ENCODE measurements around the gene TEKTIP1.
"Not testable (repeated sequence)": the region's sequence is repeated elsewhere in the genome, so short reads cannot be mapped to it uniquely, and the experiment has no call there.

The TEKTIP1 gene

GRCh38 chr19:3528080-3528479, 10.9 kb upstream of the TEKTIP1 start:
- DNase-seq (ENCODE audit: low read depth) = no peak
- H3K36me3 ChIP-seq (ENCODE audit: control insufficient read depth, insufficient read depth, low read length, severe bottlenecking) = peaks cover 61% of the 10 kb centered on the region
- no peak overlapping the region for H3K9ac ChIP-seq (ENCODE audit: low read length)

GRCh38 chr19:3528539-3529211, 10.3 kb upstream of the TEKTIP1 start:
- peaks cover 63% of the 10 kb centered on the region for H3K36me3 ChIP-seq (ENCODE audit: control insufficient read depth, insufficient read depth, low read length, severe bottlenecking)
- no peaks in the 10 kb centered on the region for H3K9me3 ChIP-seq (ENCODE audit: control insufficient read depth, low read length)
- no peak overlapping the region for H3K4me3 ChIP-seq (ENCODE audit: low read length)

More at GRCh38 chr19:3528080-3528479, 10.9 kb upstream of the TEKTIP1 start:
- H3K9me3 ChIP-seq (ENCODE audit: control insufficient read depth, low read length) = no peaks in the 10 kb centered on the region
- no peak overlapping the region for H3K4me3 ChIP-seq (ENCODE audit: low read length)
- H3K27me3 ChIP-seq (replicated peaks; ENCODE audit: control insufficient read depth, insufficient read depth, low read length) = no peaks in the 10 kb centered on the region
- no peaks in the 10 kb centered on the region for H3K4me1 ChIP-seq (ENCODE audit: control insufficient read depth, insufficient read depth, low read length)

DNA sequence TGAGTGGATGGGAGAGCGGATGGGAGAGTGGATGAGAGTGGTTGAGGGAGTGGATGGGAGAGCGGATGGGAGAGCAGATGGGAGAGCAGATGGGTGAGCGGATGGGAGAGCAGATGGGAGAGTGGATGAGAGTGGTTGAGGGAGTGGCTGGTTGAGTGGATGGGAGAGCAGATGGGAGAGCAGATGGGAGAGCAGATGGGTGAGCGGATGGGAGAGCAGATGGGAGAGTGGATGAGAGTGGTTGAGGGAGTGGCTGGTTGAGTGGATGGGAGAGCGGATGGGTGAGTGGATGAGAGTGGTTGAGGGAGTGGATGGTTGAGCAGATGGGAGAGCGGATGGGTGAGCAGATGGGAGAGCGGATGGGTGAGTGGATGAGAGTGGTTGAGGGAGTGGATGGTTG, 9.7 kb upstream of the TEKTIP1 start:
- not testable (repeated sequence) for H3K4me3 ChIP-seq (ENCODE audit: low read length); DNase-seq (ENCODE audit: low read depth); H3K27me3 ChIP-seq (replicated peaks; ENCODE audit: control insufficient read depth, insufficient read depth, low read length); H3K9ac ChIP-seq (ENCODE audit: low read length); H3K9me3 ChIP-seq (ENCODE audit: control insufficient read depth, low read length); H3K4me1 ChIP-seq (ENCODE audit: control insufficient read depth, insufficient read depth, low read length)
- H3K36me3 ChIP-seq (ENCODE audit: control insufficient read depth, insufficient read depth, low read length, severe bottlenecking) = peaks cover 61% of the 10 kb centered on the region

More at GRCh38 chr19:3528539-3529211, 10.3 kb upstream of the TEKTIP1 start:
- Histone ChIP-seq H3K27me3 (replicated peaks; ENCODE audit: control insufficient read depth, insufficient read depth, low read length) (no peaks in the 10 kb centered on the region), H3K9ac (ENCODE audit: low read length) (no peak overlapping the region), H3K4me1 (ENCODE audit: control insufficient read depth, insufficient read depth, low read length) (no peaks in the 10 kb centered on the region)
- no peak for DNase-seq (ENCODE audit: low read depth)

GRCh38 chr19:3530389-3530788, 8.6 kb upstream of the TEKTIP1 start:
- Histone ChIP-seq H3K4me3 (ENCODE audit: low read length) (no peak overlapping the region), H3K9ac (ENCODE audit: low read length) (no peak overlapping the region), H3K36me3 (ENCODE audit: control insufficient read depth, insufficient read depth, low read length, severe bottlenecking) (peaks cover 64% of the 10 kb centered on the region), H3K4me1 (ENCODE audit: control insufficient read depth, insufficient read depth, low read length) (no peaks in the 10 kb centered on the region), H3K27me3 (replicated peaks; ENCODE audit: control insufficient read depth, insufficient read depth, low read length) (no peaks in the 10 kb centered on the region), H3K9me3 (ENCODE audit: control insufficient read depth, low read length) (no peaks in the 10 kb centered on the region)
- no peak for DNase-seq (ENCODE audit: low read depth)

DNA sequence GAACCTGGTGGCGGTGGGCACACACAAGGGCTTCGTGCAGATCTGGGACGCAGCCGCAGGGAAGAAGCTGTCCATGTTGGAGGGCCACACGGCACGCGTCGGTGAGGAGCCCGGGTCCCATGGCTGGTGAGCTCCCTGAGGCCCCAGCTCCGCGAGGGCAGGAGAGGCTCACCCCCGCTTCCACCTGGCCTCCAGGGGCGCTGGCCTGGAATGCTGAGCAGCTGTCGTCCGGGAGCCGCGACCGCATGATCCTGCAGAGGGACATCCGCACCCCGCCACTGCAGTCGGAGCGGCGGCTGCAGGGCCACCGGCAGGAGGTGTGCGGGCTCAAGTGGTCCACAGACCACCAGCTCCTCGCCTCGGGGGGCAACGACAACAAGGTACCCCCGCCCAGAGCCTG, 7.3 kb upstream of the TEKTIP1 start:
- Histone ChIP-seq H3K4me1 (ENCODE audit: control insufficient read depth, insufficient read depth, low read length) (peaks cover 7% of the 10 kb centered on the region), H3K9me3 (ENCODE audit: control insufficient read depth, low read length) (no peaks in the 10 kb centered on the region), H3K36me3 (ENCODE audit: control insufficient read depth, insufficient read depth, low read length, severe bottlenecking) (peaks cover 65% of the 10 kb centered on the region), H3K9ac (ENCODE audit: low read length) (no peak overlapping the region), H3K27me3 (replicated peaks; ENCODE audit: control insufficient read depth, insufficient read depth, low read length) (no peaks in the 10 kb centered on the region), H3K4me3 (ENCODE audit: low read length) (no peak overlapping the region)
- no peak for DNase-seq (ENCODE audit: low read depth)

DNA sequence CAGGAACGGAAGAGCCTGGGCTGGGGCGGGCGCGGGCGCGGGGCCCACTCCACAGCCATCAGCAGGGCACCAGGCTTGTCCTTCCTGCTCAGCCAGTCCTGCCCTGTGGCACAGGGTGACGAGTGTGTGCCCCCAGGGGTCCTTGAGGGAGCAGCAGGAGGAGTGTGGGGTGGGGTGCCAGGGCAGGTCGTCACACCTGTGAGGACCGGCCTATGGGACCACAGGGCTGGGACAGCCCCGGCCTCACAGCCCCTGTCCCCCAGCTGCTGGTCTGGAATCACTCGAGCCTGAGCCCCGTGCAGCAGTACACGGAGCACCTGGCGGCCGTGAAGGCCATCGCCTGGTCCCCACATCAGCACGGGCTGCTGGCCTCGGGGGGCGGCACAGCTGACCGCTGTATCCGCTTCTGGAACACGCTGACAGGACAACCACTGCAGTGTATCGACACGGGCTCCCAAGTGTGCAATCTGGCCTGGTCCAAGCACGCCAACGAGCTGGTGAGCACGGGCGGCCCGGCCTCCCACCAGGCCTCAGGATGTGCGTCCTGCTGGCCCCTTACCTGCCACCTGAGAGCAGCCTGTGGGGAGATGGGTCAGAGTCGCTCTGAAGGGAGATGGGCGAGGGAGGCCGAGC, 6.7 kb upstream of the TEKTIP1 start:
- H3K36me3 ChIP-seq (ENCODE audit: control insufficient read depth, insufficient read depth, low read length, severe bottlenecking) = peaks cover 61% of the 10 kb centered on the region
- DNase-seq (ENCODE audit: low read depth) = no peak
- no peak overlapping the region for H3K4me3 ChIP-seq (ENCODE audit: low read length)
- no peaks in the 10 kb centered on the region for H3K27me3 ChIP-seq (replicated peaks; ENCODE audit: control insufficient read depth, insufficient read depth, low read length)
- peaks cover 11% of the 10 kb centered on the region for H3K4me1 ChIP-seq (ENCODE audit: control insufficient read depth, insufficient read depth, low read length)
- H3K9ac ChIP-seq (ENCODE audit: low read length) = no peak overlapping the region
- H3K9me3 ChIP-seq (ENCODE audit: control insufficient read depth, low read length) = no peaks in the 10 kb centered on the region

DNA sequence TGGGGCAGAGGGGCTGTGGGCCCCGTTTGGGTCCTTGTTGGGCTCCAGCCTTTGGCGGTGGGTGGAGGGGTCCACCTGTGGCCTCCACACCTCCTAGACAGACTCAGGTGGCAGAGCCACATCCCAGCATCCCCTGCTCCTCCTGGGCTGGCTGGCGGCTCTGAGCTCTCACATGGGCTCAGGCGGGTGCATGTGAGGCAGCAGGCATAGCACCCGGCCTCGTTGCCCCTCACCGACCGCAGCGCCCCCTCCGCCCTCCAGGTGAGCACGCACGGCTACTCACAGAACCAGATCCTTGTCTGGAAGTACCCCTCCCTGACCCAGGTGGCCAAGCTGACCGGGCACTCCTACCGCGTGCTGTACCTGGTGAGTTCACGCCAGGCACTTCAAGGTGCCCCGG, 5.9 kb upstream of the TEKTIP1 start:
- Histone ChIP-seq H3K4me1 (ENCODE audit: control insufficient read depth, insufficient read depth, low read length) (peaks cover 11% of the 10 kb centered on the region), H3K36me3 (ENCODE audit: control insufficient read depth, insufficient read depth, low read length, severe bottlenecking) (peaks cover 56% of the 10 kb centered on the region), H3K27me3 (replicated peaks; ENCODE audit: control insufficient read depth, insufficient read depth, low read length) (no peaks in the 10 kb centered on the region), H3K4me3 (ENCODE audit: low read length) (no peak overlapping the region), H3K9ac (ENCODE audit: low read length) (no peak overlapping the region), H3K9me3 (ENCODE audit: control insufficient read depth, low read length) (no peaks in the 10 kb centered on the region)
- no peak for DNase-seq (ENCODE audit: low read depth)

DNA sequence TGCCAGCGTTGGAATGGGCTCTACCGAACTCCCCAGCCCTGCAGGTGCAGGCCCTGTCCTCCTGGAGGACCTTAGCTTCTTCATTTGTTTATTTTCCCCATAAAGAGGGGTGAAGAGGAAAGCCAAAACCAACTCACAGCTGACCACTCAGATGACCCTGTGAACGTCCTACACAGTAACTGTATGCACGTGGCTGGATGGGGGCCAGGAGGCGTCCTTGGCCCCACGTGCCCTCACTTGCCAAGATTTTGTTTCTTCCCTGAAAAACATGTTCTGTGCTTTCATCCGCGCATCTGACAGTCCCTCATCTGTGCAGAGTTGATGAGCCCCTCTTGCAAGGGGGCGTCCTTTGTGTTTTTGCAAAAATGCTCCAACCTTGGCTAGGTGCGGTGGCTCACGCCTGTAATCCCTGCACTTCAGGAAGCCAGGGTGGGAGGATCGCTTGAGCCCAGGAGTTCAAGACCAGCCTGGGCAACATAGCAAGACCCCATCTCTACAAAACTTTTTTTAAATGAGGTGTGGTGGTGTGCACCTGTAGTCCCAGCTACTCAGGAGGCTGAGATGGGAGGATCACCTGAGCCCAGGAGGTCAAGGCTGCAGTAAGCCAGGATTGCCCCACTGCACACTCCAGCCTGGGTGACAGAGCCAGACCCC, 5.3 kb upstream of the TEKTIP1 start:
- no peak for DNase-seq (ENCODE audit: low read depth)
- H3K27me3 ChIP-seq (replicated peaks; ENCODE audit: control insufficient read depth, insufficient read depth, low read length) = no peaks in the 10 kb centered on the region
- no peak overlapping the region for H3K4me3 ChIP-seq (ENCODE audit: low read length)
- peaks cover 11% of the 10 kb centered on the region for H3K4me1 ChIP-seq (ENCODE audit: control insufficient read depth, insufficient read depth, low read length)
- no peak overlapping the region for H3K9ac ChIP-seq (ENCODE audit: low read length)
- H3K9me3 ChIP-seq (ENCODE audit: control insufficient read depth, low read length) = no peaks in the 10 kb centered on the region
- H3K36me3 ChIP-seq (ENCODE audit: control insufficient read depth, insufficient read depth, low read length, severe bottlenecking) = peaks cover 51% of the 10 kb centered on the region

- DNase-seq (ENCODE audit: low read depth) = no peak
- no peaks in the 10 kb centered on the region for H3K27me3 ChIP-seq (replicated peaks; ENCODE audit: control insufficient read depth, insufficient read depth, low read length)
- H3K9ac ChIP-seq (ENCODE audit: low read length) = no peak overlapping the region
- H3K36me3 ChIP-seq (ENCODE audit: control insufficient read depth, insufficient read depth, low read length, severe bottlenecking) = peaks cover 51% of the 10 kb centered on the region
- H3K9me3 ChIP-seq (ENCODE audit: control insufficient read depth, low read length) = no peaks in the 10 kb centered on the region
- no peak overlapping the region for H3K4me3 ChIP-seq (ENCODE audit: low read length)
- peaks cover 11% of the 10 kb centered on the region for H3K4me1 ChIP-seq (ENCODE audit: control insufficient read depth, insufficient read depth, low read length)
These were observed 4.4 kb upstream of the TEKTIP1 start for GRCh38 chr19:3534375-3535234.

GRCh38 chr19:3535235-3535535, 3.8 kb upstream of the TEKTIP1 start:
- Histone ChIP-seq H3K27me3 (replicated peaks; ENCODE audit: control insufficient read depth, insufficient read depth, low read length) (no peaks in the 10 kb centered on the region), H3K4me3 (ENCODE audit: low read length) (no peak overlapping the region), H3K4me1 (ENCODE audit: control insufficient read depth, insufficient read depth, low read length) (peaks cover 11% of the 10 kb centered on the region), H3K9ac (ENCODE audit: low read length) (no peak overlapping the region), H3K36me3 (ENCODE audit: control insufficient read depth, insufficient read depth, low read length, severe bottlenecking) (peaks cover 51% of the 10 kb centered on the region), H3K9me3 (ENCODE audit: control insufficient read depth, low read length) (no peaks in the 10 kb centered on the region)
- DNase-seq (ENCODE audit: low read depth) = no peak

DNA sequence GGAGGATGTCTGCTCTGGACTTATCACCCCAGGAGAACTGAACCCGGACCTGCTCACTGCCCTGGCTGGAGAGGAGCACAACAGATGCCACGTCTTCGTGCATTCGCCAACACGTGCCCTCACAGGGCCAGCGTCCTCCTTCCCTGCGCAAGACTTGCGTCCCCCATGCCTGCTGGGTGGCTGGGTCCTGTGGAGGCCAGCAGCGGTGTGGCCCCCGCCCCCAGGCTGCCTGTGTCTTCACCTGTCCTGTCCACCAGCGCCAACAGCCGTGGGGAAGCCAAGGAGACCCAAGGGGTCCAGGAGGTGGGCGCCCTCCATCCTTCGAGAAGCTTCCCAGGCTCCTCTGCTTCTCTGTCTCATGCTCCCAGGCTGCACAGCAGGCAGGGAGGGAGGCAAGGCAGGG, 3.4 kb upstream of the TEKTIP1 start:
- peaks cover 11% of the 10 kb centered on the region for H3K4me1 ChIP-seq (ENCODE audit: control insufficient read depth, insufficient read depth, low read length)
- no peaks in the 10 kb centered on the region for H3K27me3 ChIP-seq (replicated peaks; ENCODE audit: control insufficient read depth, insufficient read depth, low read length)
- H3K36me3 ChIP-seq (ENCODE audit: control insufficient read depth, insufficient read depth, low read length, severe bottlenecking) = peaks cover 49% of the 10 kb centered on the region
- no peaks in the 10 kb centered on the region for H3K9me3 ChIP-seq (ENCODE audit: control insufficient read depth, low read length)
- H3K4me3 ChIP-seq (ENCODE audit: low read length) = no peak overlapping the region
- DNase-seq (ENCODE audit: low read depth) = no peak
- no peak overlapping the region for H3K9ac ChIP-seq (ENCODE audit: low read length)

Data from adipocyte (in vitro differentiated cells).